Spleen (tissue), 7 donors: Measurements from ENCODE around the gene CALN1.

Experiments used
- POLR2AphosphoS5 ChIP-seq, 3 donors: sonication (generic); formaldehyde crosslinking; IDR thresholded peaks; one replicate each; pipeline ENCODE4 v1.5.1; 2017; ENCODE audit warnings: antibody characterized with exemption in 3 of 3
- TF ChIP-seq, protein P1 (sequence below), 11 experiments: fragments of 200-600 bp in 7 of 11; fragments of 450-650 bp in 4 of 11; sonication (generic) in 4 of 11; IDR thresholded peaks in 8 of 11; conservative IDR thresholded peaks in 3 of 11; 1 replicate in 7 of 11; 2 replicates in 4 of 11; pipeline versions ENCODE4 v1.4.0 to v1.8.0; 2016 to 2021; ENCODE audit warnings: antibody characterized with exemption in 11 of 11, inconsistent platforms in 4 of 11, mild to moderate bottlenecking in 1 of 11
- donor health status: DM: no; HTN: no; CAD: no; lungs with moderate emphysema.
- donor health status: DM: no; HTN: no; CAD: no.
- donor health status: DM: no; HTN: no; CAD: no.

DNA sequence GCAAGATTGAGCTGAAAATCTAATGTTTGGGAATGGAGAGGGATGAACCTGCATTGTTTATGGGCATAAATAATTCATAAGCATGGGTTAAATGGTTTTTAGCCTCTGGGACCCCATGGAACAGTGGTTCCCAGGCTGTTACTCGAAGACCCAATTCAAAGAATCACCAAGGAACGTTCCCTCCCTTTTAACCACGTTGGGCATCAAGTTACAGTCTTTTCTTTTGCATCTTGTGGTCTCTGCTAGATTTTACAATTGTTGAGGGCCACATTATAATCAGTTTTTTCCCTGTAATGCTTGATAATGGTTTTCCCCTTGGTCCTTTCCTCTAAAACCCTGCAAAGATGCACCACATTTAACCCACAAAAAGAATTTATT lies 2.5 kb downstream of the CALN1 start:
- TF ChIP-seq, protein P1, sequence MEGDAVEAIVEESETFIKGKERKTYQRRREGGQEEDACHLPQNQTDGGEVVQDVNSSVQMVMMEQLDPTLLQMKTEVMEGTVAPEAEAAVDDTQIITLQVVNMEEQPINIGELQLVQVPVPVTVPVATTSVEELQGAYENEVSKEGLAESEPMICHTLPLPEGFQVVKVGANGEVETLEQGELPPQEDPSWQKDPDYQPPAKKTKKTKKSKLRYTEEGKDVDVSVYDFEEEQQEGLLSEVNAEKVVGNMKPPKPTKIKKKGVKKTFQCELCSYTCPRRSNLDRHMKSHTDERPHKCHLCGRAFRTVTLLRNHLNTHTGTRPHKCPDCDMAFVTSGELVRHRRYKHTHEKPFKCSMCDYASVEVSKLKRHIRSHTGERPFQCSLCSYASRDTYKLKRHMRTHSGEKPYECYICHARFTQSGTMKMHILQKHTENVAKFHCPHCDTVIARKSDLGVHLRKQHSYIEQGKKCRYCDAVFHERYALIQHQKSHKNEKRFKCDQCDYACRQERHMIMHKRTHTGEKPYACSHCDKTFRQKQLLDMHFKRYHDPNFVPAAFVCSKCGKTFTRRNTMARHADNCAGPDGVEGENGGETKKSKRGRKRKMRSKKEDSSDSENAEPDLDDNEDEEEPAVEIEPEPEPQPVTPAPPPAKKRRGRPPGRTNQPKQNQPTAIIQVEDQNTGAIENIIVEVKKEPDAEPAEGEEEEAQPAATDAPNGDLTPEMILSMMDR (IDR thresholded peaks at IDR 0.05 in 8 of 11, conservative IDR thresholded peaks at IDR 0.05 in 3 of 11), result no peak
- no peak for TF ChIP-seq POLR2AphosphoS5 (IDR thresholded peaks at IDR 0.05)
